IPS-NIHi7 (cell line): ENCODE data around the gene DLG2.
A peak's percentile ranks its signal among the peaks of the same experiment; 100 is the strongest.

Experiments
- DNase-seq: peaks from one replicate; pipeline ENCODE4 v3.0.0; 2012; ENCODE audit warnings: mixed read lengths; ENCODE audit errors: extremely low spot score

The DLG2 gene

GRCh38 chr11:84214557-84214956, 1412.6 kb downstream of the DLG2 start:
- DNase-seq = no peak

GRCh38 chr11:84212468-84213390, 1414.4 kb downstream of the DLG2 start:
- no peak for DNase-seq

GRCh38 chr11:84211896-84212295, 1415.2 kb downstream of the DLG2 start:
- DNase-seq = no peak

GRCh38 chr11:84194696-84195095, 1432.4 kb downstream of the DLG2 start:
- no peak for DNase-seq

- DNase-seq = no peak
Measured at GRCh38 chr11:84193706-84194105, 1433.4 kb downstream of the DLG2 start.

GRCh38 chr11:84188521-84188920, 1438.6 kb downstream of the DLG2 start:
- DNase-seq = no peak

- DNase-seq = no peak
Measured at GRCh38 chr11:84173078-84173477, 1454.1 kb downstream of the DLG2 start.

- no peak for DNase-seq
Measured at GRCh38 chr11:84165139-84165538, 1462.0 kb downstream of the DLG2 start.

- DNase-seq = no peak
Measured at GRCh38 chr11:84164728-84165127, 1462.4 kb downstream of the DLG2 start.

- no peak for DNase-seq
Measured at GRCh38 chr11:84163116-84163515, 1464.0 kb downstream of the DLG2 start.

GRCh38 chr11:84157639-84158038, 1469.5 kb downstream of the DLG2 start:
- DNase-seq = no peak

GRCh38 chr11:84146826-84147225, 1480.3 kb downstream of the DLG2 start:
- peak; percentile 11 for DNase-seq

- no peak for DNase-seq
Measured at GRCh38 chr11:84145616-84146185, 1481.4 kb downstream of the DLG2 start.

GRCh38 chr11:84144531-84144930, 1482.6 kb downstream of the DLG2 start:
- no peak for DNase-seq

GRCh38 chr11:84142411-84142810, 1484.7 kb downstream of the DLG2 start:
- DNase-seq = no peak

- DNase-seq = no peak
Measured at GRCh38 chr11:84140386-84141169, 1486.6 kb downstream of the DLG2 start.

GRCh38 chr11:84137960-84138359, 1489.2 kb downstream of the DLG2 start:
- no peak for DNase-seq

GRCh38 chr11:84137505-84137904, 1489.6 kb downstream of the DLG2 start:
- DNase-seq = no peak

GRCh38 chr11:84136926-84137325, 1490.2 kb downstream of the DLG2 start:
- no peak for DNase-seq

GRCh38 chr11:84130646-84131427, 1496.3 kb downstream of the DLG2 start:
- no peak for DNase-seq

GRCh38 chr11:84129961-84130576, 1497.1 kb downstream of the DLG2 start:
- DNase-seq = no peak
